H1 (cell line): ENCODE measurements around the gene SHOX. TPM values are rescaled to one million over a fixed set of nuclear protein-coding genes. Genes with fewer than 3 reads are reported as not detected.

ENCODE experiments used
- CTCF ChIA-PET: fragments of 300-600 bp; sonication (Branson Sonifier 250); formaldehyde crosslinking; loops from one replicate; lab custom pipeline; 2021; ENCODE audit not compliant: partially characterized antibody; lab: Charles Lee
- POLR2A ChIA-PET: fragments of 300-600 bp; sonication (Branson Sonifier 250); formaldehyde crosslinking; loops from one replicate; lab custom pipeline; 2021; ENCODE audit warnings: inconsistent platforms; ENCODE audit not compliant: partially characterized antibody; lab: Charles Lee
- DNase-seq, 2 experiments: peaks; one replicate each; pipeline versions ENCODE4 v3.0.0 to v3.0.0-alpha.2; 2010 to 2022; ENCODE audit warnings: low spot score in 2 of 2, low read depth in 1 of 2, mixed read lengths in 1 of 2
- FAIRE-seq: peaks from 2 replicates; lab custom pipeline; 2011; peaks lifted over from hg19 to GRCh38; lab: Jason Lieb, UNC
- H2AFZ ChIP-seq: 2 replicates; pipeline ENCODE4 v1.8.1; 2012; ENCODE audit warnings: low read length, inconsistent platforms
- H2AK5ac ChIP-seq: 2 replicates; pipeline ENCODE4 v1.6.1; 2013; ENCODE audit warnings: low read depth, low read length
- H2BK120ac ChIP-seq: replicated peaks from 2 replicates; pipeline ENCODE3; 2013; ENCODE audit warnings: low read depth, low read length, inconsistent platforms
- H2BK12ac ChIP-seq: 2 replicates; pipeline ENCODE4 v1.6.1; 2013; ENCODE audit warnings: low read depth, low read length
- H2BK15ac ChIP-seq: 2 replicates; pipeline ENCODE4 v1.6.1; 2013; ENCODE audit warnings: low read length
- H2BK20ac ChIP-seq: 2 replicates; pipeline ENCODE4 v1.6.1; 2013; ENCODE audit warnings: low read length
- H2BK5ac ChIP-seq: 2 replicates; pipeline ENCODE4 v1.6.1; 2013; ENCODE audit warnings: low read depth, low read length
- H3K14ac ChIP-seq: 2 replicates; pipeline ENCODE4 v1.6.1; 2013; ENCODE audit warnings: inconsistent platforms; ENCODE audit not compliant: insufficient read length
- H3K18ac ChIP-seq: 2 replicates; pipeline ENCODE4 v1.6.1; 2013; ENCODE audit warnings: low read length; ENCODE audit errors: extremely low read depth
- H3K23ac ChIP-seq: 2 replicates; pipeline ENCODE4 v1.6.1; 2013; ENCODE audit warnings: inconsistent platforms; ENCODE audit not compliant: insufficient read length
- H3K23me2 ChIP-seq: 2 replicates; pipeline ENCODE4 v1.6.1; 2013; ENCODE audit warnings: low read depth, low read length
- H3K27ac ChIP-seq: 2 replicates; pipeline ENCODE4 v1.6.1; 2011; ENCODE audit warnings: low read depth, low read length, inconsistent platforms
- H3K27me3 ChIP-seq, 4 experiments: replicated peaks in 1 of 4; 1 replicate in 1 of 4; 2 replicates in 3 of 4; pipeline versions ENCODE4 v1.6.1 to v1.8.1; 2011 to 2013; ENCODE audit warnings: low read length in 3 of 4, mild to moderate bottlenecking in 3 of 4, inconsistent platforms in 2 of 4, mixed read lengths in 2 of 4, moderate library complexity in 1 of 4; ENCODE audit not compliant: control insufficient read depth in 3 of 4, insufficient read depth in 3 of 4; ENCODE audit errors: extremely low read depth in 1 of 4
- H3K36me3 ChIP-seq, 4 experiments: 2 replicates each; pipeline versions ENCODE4 v1.6.1 to v1.8.1; 2011 to 2013; ENCODE audit warnings: mild to moderate bottlenecking in 4 of 4, low read length in 3 of 4, moderate library complexity in 2 of 4, control low read depth in 1 of 4, inconsistent platforms in 1 of 4; ENCODE audit not compliant: insufficient read depth in 4 of 4, control insufficient read depth in 2 of 4
- H3K4ac ChIP-seq: replicated peaks from 2 replicates; pipeline ENCODE3; 2013; ENCODE audit warnings: low read length, low read depth, mixed read lengths, inconsistent platforms; ENCODE audit not compliant: insufficient read length
- H3K4me1 ChIP-seq, 4 experiments: replicated peaks in 1 of 4; 1 replicate in 1 of 4; 2 replicates in 3 of 4; pipeline versions ENCODE4 v1.6.1 to v1.8.1; 2011 to 2013; ENCODE audit warnings: low read length in 3 of 4, inconsistent platforms in 2 of 4, mixed read lengths in 1 of 4; ENCODE audit not compliant: insufficient read depth in 4 of 4, control insufficient read depth in 3 of 4
- H3K4me2 ChIP-seq, 2 experiments: 2 replicates each; pipeline versions ENCODE4 v1.6.1 to v1.8.1; 2011 to 2013; ENCODE audit warnings: low read depth in 2 of 2, low read length in 2 of 2, control low read depth in 1 of 2, inconsistent platforms in 1 of 2, mild to moderate bottlenecking in 1 of 2; ENCODE audit not compliant: insufficient read depth in 1 of 2
- H3K4me3 ChIP-seq, 4 experiments: fragments of 200-600, 300-600 bp in 1 of 4; sonication (generic), shearing (Covaris generic), sonication (Bioruptor Twin) in 1 of 4; 2 replicates each; pipeline versions ENCODE4 v1.5.1 to v1.8.1; 2011 to 2016; ENCODE audit warnings: low read length in 4 of 4, low read depth in 3 of 4, control low read depth in 2 of 4, inconsistent platforms in 2 of 4, mild to moderate bottlenecking in 2 of 4, mixed read lengths in 1 of 4, moderate library complexity in 1 of 4; ENCODE audit not compliant: insufficient read depth in 2 of 4; ENCODE audit errors: extremely low read depth in 1 of 4
- H3K56ac ChIP-seq: replicated peaks from 2 replicates; pipeline ENCODE3; 2013; ENCODE audit warnings: low read depth, mild to moderate bottlenecking, mixed read lengths, low read length, inconsistent platforms; ENCODE audit not compliant: insufficient read length
- H3K79me1 ChIP-seq: 2 replicates; pipeline ENCODE4 v1.6.1; 2013; ENCODE audit warnings: low read depth, low read length, control low read depth
- H3K79me2 ChIP-seq, 2 experiments: 2 replicates each; pipeline versions ENCODE4 v1.6.1 to v1.8.1; 2012 to 2013; ENCODE audit warnings: low read length in 2 of 2, mild to moderate bottlenecking in 2 of 2, inconsistent platforms in 1 of 2; ENCODE audit not compliant: insufficient read depth in 2 of 2, control insufficient read depth in 1 of 2
- H3K9ac ChIP-seq, 4 experiments: replicated peaks in 1 of 4; 1 replicate in 1 of 4; 2 replicates in 3 of 4; pipeline versions ENCODE4 v1.6.1 to v1.8.1; 2011 to 2013; ENCODE audit warnings: low read depth in 3 of 4, low read length in 3 of 4, control low read depth in 2 of 4, mild to moderate bottlenecking in 2 of 4, moderate library complexity in 2 of 4, inconsistent platforms in 1 of 4; ENCODE audit errors: extremely low read depth in 1 of 4
- H3K9me3 ChIP-seq, 2 experiments: 2 replicates each; pipeline versions ENCODE4 v1.6.1 to v1.8.1; 2012 to 2013; ENCODE audit warnings: mild to moderate bottlenecking in 2 of 2, moderate library complexity in 2 of 2, control low read depth in 1 of 2, inconsistent platforms in 1 of 2, low read depth in 1 of 2, low read length in 1 of 2, mixed read lengths in 1 of 2; ENCODE audit not compliant: insufficient read depth in 2 of 2
- H4K20me1 ChIP-seq, 2 experiments: replicated peaks in 1 of 2; 2 replicates each; pipeline versions ENCODE3 to v1.8.1; 2011 to 2013; ENCODE audit warnings: inconsistent platforms in 2 of 2, low read length in 2 of 2, mild to moderate bottlenecking in 1 of 2; ENCODE audit not compliant: insufficient read depth in 2 of 2, control insufficient read depth in 1 of 2
- H4K5ac ChIP-seq: 2 replicates; pipeline ENCODE4 v1.6.1; 2013; ENCODE audit warnings: low read length, low read depth, mixed read lengths, inconsistent platforms; ENCODE audit not compliant: insufficient read length
- H4K8ac ChIP-seq: 2 replicates; pipeline ENCODE4 v1.8.0; 2013; ENCODE audit warnings: mild to moderate bottlenecking, moderate library complexity, low read length, inconsistent platforms; ENCODE audit not compliant: insufficient read depth; ENCODE audit errors: extremely low read depth
- H4K91ac ChIP-seq: replicated peaks from 2 replicates; pipeline ENCODE3; 2013; ENCODE audit warnings: low read length, mixed read lengths, inconsistent platforms; ENCODE audit not compliant: insufficient read length
- ATF3 ChIP-seq: IDR thresholded peaks from 2 replicates; pipeline ENCODE4 v1.6.1; 2011; ENCODE audit warnings: low read depth, mild to moderate bottlenecking, low read length; ENCODE audit not compliant: insufficient read depth
- JUND ChIP-seq: IDR thresholded peaks from 2 replicates; pipeline ENCODE4 v1.6.1; 2011; ENCODE audit warnings: mild to moderate bottlenecking, improper control_type of control experiment, low read length
- POLR2AphosphoS5 ChIP-seq: IDR thresholded peaks from 2 replicates; pipeline ENCODE4 v1.6.1; 2011; ENCODE audit warnings: low read depth, low read length
- RNF2 ChIP-seq: fragments of 200-900, 300-1000 bp; sonication (generic); IDR thresholded peaks from 2 replicates; pipeline ENCODE4 v1.7.1; 2016; ENCODE audit warnings: borderline replicate concordance, low read depth, mild to moderate bottlenecking, antibody characterized with exemption, low read length; ENCODE audit not compliant: poor library complexity, severe bottlenecking; ENCODE audit errors: missing control alignments
- SP4 ChIP-seq: IDR thresholded peaks from 2 replicates; pipeline ENCODE4 v1.6.1; 2012; ENCODE audit warnings: low read length, inconsistent platforms
- SUZ12 ChIP-seq: fragments of 200-600 bp; sonication (generic); IDR thresholded peaks from 2 replicates; pipeline ENCODE4 v1.6.1; 2012; ENCODE audit warnings: mild to moderate bottlenecking, inconsistent platforms, low read length, moderate library complexity, mixed read lengths
- WGBS, 2 experiments: shearing (Covaris generic) in 1 of 2; methylation state at CpG; one replicate each; pipeline versions ENCODE4 v1.1.6 to v1.1.7; 2013 to 2015; ENCODE audit warnings: low lambda C conversion rate in 2 of 2, mixed read lengths in 2 of 2, inconsistent platforms in 1 of 2, low coverage in 1 of 2, missing lambda C conversion rate in 1 of 2; ENCODE audit not compliant: insufficient replicate concordance in 2 of 2, insufficient coverage in 1 of 2, insufficient read length in 1 of 2; ENCODE audit errors: extremely low coverage in 1 of 2, missing lambda C conversion rate in 1 of 2; 5-methylcytosine and 5-hydroxymethylcytosine counted together
- polyA plus RNA-seq, 7 experiments: library from polyadenylated mRNA; depleted of rRNA in 3 of 7; stranded (reverse) in 5 of 7; unstranded in 2 of 7; fragments of >200 nt in 5 of 7; fragments of 200-250 nt in 2 of 7; gene quantifications; 1 replicate in 5 of 7; 2 replicates in 1 of 7; 4 replicates in 1 of 7; pipeline versions ENCODE4 v1.2.1 to v1.2.3, GENCODE V29; 2011 to 2013; ENCODE audit warnings: missing spikeins in 2 of 7, mixed read lengths in 2 of 7
- total RNA-seq: library from RNA; stranded (reverse); fragmentation: NEBNext Ultra II Directional; extraction: Animal tissue kit (Norgen Biotek cat#: 25700); gene quantifications from 2 replicates; pipeline ENCODE4 v1.2.1, GENCODE V29; 2021

SHOX gene
- total and polyA plus RNA-seq, 2 of the 8 experiments (the other 6 are each of a cell fraction or from before 2014, with no cell fraction given) = 0.05 to 0.15 TPM

GRCh38 chrX:625137-625691 is 5.4 kb upstream of the SHOX start:
- no peak overlapping the region for H3K9ac ChIP-seq
- no peaks in the 10 kb centered on the region for H3K79me1 ChIP-seq
- no peak overlapping the region for H3K23ac ChIP-seq
- no peak overlapping the region for H4K5ac ChIP-seq
- H3K56ac ChIP-seq = no peak overlapping the region
- WGBS, 2 experiments = 12 to 83% methylated on average over 1 to 12 of the region's 12 CpGs
- no peak overlapping the region for H3K4ac ChIP-seq
- H2AK5ac ChIP-seq = no peak overlapping the region; the same call in 1 of the 2 replicates
- no peaks in the 10 kb centered on the region for H3K9me3 ChIP-seq
- peak overlapping the region in 1 of 2 experiments; percentile 72; a peak in 1 of 4 replicates for H3K4me2 ChIP-seq
- no peak overlapping the region for H4K8ac ChIP-seq
- H3K79me2 ChIP-seq = no peaks in the 10 kb centered on the region
- 0 out of 2 replicates have a peak overlapping the region, but pooled peaks have one; percentile 40 for H2BK20ac ChIP-seq
- H2BK12ac ChIP-seq = peak overlapping the region; percentile 55; the same call in 1 of the 2 replicates
- TF ChIP-seq SUZ12 (no peak; the same call in 1 of the 2 replicates), JUND (no peak), ATF3 (no peak), SP4 (no peak), POLR2AphosphoS5 (no peak), RNF2 (peak; percentile 55)
- TF ChIP-seq, all 59 proteins: peak for 1
- Histone ChIP-seq H2BK5ac (no peak overlapping the region), H3K23me2 (peaks cover 6% of the 10 kb centered on the region; the same call in 1 of the 2 replicates), H3K27me3 (peaks cover 58 to 93% (median 80%) of the 10 kb centered on the region in 4 experiments), H2AFZ (no peak overlapping the region), H2BK120ac (no peak overlapping the region), H3K18ac (no peak overlapping the region), H3K36me3 (peaks cover 0 to 5% (median 0%) of the 10 kb centered on the region in 4 experiments; a peak in 1 of 8 replicates), H3K4me3 (no peak overlapping the region), H3K14ac (no peak overlapping the region), H2BK15ac (no peak overlapping the region), H4K20me1 (peaks cover 4% of the 10 kb centered on the region in 2 experiments), H3K4me1 (peaks cover 5 to 10% (median 7%) of the 10 kb centered on the region in 4 experiments), H3K27ac (no peak overlapping the region), H4K91ac (no peak overlapping the region)
- DNase-seq (no peak), FAIRE-seq (no peak)
- CTCF ChIA-PET = no interaction called here
- POLR2A ChIA-PET = no interaction called here
